Activated CD4-positive, alpha-beta T cell treated with anti-CD3 and anti-CD28 coated beads, Interleukin-2, Interleukin-4, amounts not matched to agents 100 ng/mL and 50 ng/mL, durations not matched to agents 16 hours and 8 hours (primary cell): ENCODE measurements around the gene UBAC1.
"Not testable (repeated sequence)": the region's sequence is repeated elsewhere in the genome, so short reads cannot be mapped to it uniquely, and the experiment has no call there.

Experiments
- DNase-seq: peaks from one replicate; pipeline ENCODE4 v3.0.0-alpha.2; 2020; ENCODE audit warnings: low spot score

Gene UBAC1

DNA sequence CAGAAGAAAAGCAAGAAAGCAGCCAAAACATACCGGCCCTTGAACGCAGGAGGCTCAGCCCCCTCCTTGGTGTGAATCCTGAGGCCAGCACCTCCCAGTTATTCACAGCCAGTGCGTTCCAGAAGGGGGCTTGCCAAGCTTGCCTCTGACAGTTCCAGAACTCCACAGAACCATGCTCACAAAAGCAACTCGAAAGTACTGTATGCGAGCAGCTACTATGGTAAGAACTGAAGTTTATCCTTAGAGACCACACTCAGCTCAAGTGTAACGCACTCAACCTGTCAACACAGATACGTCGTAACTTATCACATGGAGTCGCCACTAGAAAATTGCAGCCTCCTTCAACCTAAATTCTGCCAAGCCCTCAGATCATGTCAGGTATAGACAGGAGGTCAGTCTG, 1.4 kb downstream of the UBAC1 start:
- DNase-seq, result no peak

DNA sequence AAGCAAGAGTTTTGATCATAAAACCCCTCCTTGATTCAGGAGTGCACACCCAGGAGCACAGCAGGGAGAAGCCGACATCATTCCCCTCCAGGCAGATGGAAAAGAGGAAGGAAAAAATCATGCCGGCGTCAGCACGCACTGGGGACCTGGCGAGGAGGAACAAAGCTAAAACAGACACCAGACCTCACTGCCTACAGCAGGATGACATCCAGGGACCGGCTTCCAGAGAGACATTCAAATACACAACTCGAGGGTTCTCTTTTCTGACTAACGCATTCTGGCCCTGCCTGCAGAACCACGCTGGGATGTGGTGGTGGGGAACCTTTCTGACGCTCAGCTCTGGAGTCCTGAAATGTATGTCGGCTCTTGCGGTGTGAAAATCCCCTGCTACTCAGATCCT, 2.7 kb downstream of the UBAC1 start:
- DNase-seq, result no peak

DNA sequence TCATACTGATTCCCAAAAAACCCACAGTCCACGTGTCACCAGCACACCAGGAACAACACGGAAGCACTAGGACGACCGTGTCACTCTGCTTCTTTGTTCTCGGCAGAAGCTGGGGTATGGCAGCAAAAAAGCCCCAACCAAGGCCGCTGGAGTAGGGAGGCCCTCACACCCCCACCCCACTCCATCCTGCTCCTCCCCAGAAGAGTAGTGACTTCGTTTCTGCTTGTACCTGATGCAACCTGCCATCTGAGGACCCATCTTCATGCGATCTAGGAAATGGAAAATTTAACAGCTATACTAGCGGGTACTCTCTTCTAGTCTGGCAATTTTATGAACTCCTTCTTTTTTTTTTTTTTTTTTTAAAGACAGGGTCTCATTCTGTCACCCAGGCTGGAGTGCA, 3.7 kb downstream of the UBAC1 start:
- no peak for DNase-seq

DNA sequence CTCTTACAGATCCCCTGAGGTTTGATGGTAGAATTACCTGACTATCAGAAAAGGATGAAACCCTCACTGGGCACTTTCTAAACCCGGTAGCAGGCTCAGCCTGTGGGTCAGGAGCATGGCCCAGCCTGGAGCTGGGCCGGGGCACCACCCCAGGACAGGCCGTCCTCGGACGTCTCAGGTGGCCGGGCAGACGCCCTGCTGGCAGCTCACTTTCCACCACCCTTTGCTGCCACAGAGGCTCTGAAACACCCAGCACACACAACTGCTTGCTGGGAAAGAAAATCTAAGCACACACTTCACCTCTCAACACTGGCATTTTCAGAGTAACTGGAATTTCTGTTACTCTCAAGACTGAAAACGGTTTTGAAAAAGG, 4.4 kb downstream of the UBAC1 start:
- DNase-seq, result no peak

DNA sequence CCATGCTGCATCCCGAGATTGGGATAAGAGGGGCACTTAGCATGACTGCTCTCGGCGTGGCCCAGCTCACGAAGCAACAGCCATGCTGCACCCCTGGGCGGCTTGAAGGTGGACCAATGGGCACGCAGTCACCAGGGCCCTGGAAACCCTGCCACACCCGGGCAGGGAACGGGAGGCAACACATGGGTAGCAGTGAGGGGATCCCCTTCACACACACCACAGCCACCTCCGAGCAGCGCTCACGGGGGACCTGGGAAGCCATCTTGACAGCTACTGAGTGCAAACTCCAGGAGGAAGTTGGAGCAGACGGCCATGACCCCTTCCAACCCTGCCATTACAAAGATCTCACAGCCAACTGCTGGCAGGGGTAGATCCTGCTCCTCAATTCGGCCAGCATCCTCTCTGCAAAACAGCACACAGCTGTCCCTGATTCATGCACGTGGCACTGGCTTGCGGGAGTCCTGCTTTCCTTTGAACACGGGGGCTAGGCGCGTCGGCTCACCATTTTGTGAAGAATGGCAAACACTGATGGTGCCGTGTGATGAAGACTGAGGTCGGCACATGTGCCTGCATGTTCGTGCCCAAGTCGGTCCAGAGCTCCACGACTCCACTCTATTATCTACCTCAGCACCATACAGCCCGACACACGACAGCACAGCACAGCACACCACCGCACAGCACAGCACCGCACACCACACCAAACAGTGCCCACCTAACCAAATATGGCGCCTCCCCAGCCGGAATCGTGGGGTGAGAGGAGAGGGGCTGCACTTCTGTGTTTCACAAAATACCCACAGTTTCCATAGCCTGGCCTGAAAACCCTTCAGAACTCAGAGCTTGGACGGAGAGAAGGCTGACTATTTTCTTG, 5.0 kb downstream of the UBAC1 start:
- DNase-seq, result no peak

DNA sequence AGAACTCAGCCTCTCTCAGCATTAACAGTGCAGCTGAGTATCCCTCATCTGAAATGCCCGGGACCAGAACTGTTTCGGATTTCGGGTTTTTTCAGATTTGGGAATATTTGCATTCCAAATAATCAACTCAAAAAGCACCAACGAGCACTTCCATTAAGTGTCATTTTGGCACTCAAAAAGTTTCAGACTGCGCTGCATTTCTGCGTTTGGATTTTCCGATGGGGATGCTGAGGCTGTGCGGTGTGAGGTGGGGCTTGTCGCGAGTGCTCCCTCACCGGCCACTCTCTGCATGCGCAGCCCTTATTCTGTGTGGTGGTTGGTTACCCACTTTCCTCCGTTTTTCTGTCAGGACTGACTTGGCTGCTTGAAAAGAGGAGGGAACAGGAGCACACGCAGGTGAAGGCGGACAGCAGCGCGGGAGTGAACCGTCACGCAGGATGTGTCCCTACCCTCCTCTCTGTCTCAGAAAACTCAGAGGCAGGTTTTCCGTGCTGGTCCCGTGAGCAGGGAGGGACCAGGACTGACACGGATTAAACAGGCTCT, 8.4 kb downstream of the UBAC1 start:
- no peak for DNase-seq

DNA sequence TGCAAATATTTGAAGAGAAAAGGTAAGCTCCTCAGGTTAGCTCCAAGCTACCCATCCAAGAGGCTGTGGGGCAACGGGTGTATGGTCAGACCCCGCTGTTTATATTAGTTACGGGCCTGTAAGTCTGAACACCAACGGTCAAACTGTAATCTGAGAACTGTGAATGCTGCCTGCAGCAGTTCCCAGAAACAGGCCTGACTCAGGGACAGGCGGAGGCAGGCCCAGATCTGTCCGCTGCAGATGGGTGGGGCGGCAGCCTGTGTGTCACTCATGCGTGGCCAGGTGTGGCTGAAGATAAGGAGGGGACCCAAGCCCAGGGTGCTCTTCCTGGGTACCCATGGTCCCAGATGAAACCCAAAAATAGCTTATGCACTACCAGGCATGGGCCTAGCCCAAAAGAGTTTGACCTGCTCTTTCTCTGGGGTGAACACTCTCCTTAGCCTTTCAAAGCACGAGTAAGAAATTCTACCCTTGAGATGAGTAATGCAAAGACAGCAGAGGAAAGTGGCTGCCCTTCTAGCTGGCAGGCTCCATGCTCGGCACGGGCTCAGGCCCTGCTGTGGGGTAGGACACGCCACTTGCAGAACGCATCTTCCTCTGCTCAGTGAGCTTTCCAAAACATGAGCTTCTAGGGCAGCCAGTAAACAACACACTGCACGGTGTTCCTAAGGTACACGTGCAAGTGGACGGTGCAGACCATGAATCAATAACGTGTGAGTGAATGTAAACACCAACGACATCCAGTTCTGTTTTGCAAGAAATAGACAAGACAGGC, 9.1 kb downstream of the UBAC1 start:
- no peak for DNase-seq

DNA sequence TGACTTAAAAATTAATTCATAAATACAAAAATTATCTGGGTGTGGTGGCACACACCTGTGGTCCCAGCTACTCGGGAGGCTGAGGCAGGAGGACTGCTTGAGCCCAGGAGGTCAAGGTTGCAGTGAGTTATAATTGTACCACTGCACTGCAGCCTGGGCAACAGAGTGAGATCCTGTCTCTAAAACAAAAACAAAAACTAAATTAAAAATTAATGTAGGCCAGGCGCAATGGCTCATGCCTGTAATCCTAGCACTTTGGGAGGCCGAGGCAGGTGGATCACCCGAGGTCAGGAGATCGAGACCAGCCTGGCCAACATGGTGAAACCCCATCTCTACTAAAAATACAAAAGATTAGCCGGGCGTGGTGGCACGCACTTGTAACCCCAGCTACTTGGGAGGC, 9.9 kb downstream of the UBAC1 start:
- DNase-seq, result not testable (repeated sequence)

DNA sequence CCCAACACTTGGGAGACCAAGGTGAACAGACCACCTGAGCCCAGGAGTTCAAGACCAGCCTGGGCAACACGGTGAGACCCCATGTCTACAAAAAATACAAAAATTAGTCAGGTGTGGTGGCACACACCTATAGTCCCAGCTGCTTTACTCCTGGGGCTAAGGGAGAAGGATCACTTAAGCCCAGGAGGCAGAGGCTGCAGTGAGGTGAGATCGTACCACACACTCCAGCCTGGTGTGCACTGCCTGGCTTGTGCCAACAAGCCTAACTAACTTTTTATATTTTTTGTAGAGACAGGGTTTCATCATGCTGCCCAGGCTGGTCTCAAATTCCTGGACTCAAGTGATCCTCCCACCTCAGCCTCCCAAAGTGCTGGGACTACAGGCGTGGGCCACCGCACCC, 10.3 kb downstream of the UBAC1 start:
- DNase-seq, result not testable (repeated sequence)

DNA sequence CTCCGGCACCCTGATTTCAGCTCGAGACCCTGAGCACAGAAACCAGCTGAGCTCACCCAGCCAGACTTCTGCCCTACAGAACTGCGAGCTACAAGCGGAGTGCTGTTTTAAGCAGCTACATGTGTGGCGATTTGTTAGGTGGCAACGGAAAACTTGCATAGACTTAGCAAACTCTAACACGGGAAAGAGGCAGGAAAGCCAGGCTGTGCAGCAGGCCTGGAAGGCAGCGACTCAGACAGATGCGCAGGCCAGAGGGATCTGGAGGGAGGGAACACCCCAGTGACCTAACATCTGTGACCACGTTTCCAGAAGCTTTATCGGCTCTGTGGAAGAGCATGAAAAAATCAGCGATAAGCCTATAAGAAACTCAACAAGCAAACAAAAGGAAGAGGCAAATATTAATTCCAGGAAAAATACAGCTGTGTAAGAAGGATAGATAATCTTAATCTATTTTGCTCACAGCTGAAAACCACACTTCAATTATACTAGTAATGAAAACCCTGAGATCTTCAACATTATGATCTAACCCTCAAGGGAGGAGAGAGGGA, 11.0 kb downstream of the UBAC1 start:
- no peak for DNase-seq

DNA sequence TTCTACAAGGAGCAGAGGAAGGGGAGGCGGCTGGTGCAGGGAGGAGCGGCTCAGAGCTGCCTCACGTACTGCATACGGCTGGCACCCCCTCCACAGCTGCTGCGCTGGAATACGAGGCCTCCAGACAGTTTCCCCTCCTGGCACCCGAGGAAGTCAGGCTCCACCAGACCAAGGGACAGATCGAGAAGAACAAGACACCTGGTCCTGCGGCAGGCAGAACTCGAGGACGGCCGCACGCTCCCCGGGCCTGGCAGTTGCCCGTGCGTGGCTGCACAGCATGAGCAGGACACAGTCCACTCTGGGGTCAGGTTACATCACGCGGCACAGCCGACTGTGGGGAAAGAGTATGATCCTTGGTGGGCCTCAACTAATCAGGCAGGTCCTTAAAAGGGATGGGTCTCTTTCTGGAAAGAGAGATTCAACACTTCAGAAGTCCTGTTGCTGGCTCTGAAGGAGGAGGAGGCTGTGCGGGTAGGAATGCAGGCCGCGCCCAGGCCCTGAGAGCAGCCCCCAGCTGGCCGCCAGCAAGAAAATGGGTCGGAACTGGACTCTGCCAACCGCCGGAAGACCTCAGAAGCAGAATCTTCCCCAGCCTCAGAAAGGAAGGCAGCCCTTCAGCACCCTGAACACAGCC, 11.6 kb downstream of the UBAC1 start:
- no peak for DNase-seq

DNA sequence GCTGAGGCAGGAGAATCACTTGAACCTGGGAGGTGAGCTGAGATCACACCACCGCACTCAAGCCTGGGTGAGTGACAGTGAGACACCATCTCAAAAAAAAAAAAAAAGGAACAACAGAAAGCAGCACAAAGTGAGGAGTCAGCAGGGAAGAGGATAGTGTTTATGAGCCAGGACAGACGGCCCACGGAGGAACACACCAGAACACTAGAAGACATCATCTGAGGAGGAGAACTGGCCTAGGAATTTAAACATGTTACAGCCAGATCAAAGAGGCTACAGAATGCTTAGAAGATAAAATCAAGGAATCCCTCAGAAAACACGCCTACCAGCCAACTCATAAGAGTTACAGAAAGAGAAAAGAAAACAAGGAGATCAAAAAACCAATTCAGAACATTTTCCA, 12.2 kb downstream of the UBAC1 start:
- no peak for DNase-seq

DNA sequence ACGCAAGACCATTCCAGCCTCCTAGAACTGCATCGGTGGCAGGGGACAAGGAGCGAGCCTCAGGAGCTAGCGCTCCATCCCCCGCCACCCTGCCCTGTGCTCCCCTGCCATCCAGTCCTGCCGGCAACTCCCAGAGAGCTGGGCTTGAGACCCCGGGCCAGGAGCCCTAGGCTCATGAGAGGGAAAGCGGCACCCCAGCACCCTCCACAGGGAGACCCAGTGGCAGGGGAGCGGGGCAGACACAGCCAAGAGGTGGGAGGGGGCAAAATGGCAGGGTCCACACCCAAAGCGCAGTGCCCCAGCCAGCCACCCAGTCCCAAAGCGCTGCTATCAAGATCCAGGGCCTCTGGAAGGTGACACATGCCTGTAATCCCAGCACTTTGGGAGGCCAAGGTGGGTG, 12.7 kb downstream of the UBAC1 start:
- no peak for DNase-seq

DNA sequence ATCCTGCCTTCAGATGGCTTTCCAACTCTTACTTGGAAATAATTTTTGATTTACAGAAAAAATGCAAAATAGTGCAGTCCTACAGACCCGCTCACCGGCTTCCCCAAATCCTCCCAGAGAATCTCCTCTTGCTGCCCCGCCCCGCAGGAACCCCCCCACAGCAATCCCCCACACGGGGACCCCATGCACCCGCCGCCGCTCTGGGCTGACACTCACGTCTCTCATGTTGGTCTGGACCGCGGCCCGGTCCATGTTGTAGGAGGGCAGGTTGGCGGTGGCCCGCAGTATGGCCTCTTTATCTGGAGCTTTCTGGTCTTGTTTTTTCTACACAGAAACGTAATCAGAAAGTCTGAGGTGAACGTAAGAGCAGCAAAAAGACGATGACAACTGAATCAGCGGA, 13.6 kb downstream of the UBAC1 start:
- DNase-seq, result no peak

DNA sequence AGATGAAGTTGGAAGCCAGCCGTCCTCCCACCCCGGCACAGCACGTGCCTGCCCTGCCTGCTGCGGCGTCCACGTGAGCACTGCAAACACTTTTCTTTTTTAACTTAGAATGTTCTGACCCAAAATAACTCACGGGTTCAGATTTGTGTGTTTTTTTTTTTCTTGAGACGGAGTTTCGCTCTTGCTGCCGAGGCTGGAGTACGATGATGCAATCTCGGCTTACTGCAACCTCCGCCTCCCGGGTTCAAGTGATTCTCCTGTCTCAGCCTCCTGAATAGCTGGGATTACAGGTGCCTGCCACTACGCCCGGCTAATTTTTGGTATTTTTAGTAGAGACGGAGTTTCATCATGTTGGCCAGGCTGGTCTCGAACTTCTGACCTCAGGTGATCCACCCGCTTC, 14.1 kb downstream of the UBAC1 start:
- not testable (repeated sequence) for DNase-seq

DNA sequence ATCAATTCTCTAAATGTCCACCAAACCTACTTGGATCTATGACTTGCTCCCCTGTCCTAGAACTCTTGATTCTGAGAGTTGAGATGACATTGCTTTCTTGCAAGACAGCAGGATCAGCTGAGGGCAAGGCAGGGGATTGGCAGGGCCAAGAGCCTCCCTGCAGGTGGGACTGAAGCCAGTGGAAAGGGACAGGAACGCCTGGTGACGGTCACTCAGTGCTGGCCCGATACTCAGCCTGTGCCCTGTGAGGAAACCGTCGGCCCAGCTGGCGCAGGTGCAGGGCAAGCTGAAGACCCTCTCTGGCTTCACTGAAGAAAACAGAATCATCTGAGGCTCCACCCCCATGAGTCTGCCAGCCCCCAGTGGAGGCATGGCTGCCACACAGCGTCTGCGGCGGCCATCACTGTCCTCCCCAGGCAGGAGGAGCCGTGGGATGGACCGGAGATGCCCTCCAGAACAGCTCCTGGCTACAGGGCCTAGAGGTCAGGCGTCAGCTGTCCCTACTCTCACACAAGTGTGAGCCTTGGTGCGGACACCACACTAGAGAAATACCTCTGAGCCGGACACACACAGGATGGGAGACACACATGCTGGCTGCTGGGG, 14.7 kb downstream of the UBAC1 start:
- DNase-seq, result no peak

DNA sequence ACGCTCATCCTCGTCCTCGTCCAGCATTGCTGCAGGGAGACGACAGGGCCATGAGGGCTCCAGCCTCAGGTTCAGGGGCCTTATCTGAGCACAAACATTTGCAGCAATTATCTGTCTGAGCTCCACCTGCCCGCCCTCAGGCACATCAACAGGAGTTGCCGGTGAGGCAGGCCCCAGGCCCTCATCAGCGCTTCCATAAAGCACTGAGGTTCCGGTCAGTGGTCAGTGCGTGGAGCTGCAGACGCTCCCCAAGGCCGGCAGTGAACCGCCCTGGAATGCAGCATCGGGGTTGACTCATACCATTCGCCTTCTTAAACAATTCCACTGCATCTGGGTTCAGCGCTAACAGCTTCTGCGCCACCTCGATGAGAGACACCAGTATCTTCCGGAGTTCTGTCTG, 15.2 kb downstream of the UBAC1 start:
- DNase-seq, result no peak

DNA sequence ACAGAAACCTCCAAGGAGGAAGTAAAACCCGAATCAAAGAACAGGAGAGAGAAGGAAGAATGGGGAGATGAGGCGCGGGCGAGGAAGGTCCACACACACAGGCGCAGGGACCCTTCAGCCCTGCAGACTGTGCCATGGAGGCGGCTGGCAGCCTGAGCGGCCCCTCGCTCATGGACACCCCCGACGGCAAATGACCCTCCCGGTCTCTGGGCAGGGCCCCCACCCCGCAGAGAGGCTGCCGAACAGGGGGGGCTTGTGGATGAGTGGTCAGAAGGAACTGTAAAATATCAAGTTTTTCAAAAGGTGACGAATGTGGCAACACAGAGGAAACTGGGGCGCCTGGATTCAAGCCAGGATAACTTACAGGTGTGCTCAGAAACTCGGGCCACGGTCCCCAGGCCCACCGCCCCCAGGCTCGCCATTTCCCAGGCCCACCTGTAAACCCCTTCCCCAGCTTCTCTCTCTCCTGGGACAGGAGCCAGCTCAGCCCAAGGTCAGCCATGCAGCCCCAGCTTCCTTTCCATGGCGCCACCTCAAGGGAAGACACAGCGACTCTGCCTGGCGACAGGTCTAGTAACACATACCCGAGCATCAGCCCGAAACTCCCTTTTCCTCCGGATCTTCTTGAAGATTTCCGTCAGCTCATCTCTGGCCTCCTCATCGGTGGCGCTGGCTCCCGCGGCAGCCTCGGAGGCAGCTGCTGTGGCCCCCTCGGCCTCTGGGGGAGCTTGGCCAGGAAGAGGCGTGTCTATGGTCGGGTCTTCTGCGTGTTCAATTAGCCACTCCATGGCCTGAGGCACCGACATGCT, 16.5 kb downstream of the UBAC1 start:
- DNase-seq, result no peak

DNA sequence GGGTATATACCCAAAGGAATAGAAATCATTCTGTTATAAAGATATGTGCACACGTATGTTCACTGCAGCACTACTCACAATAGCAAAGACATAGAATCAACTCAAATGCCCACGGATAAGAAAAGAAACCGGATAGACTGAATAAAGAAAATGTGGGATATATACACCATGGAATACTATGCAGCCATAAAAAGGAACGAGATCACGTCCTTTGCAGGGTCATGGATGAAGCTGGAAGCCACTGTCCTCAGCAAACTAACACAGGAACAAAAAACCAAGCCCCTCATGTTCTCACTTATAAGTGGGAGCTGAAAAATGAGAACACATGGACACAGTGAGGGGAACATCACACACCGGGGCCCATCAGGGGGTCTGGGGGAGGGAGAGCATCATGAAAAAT, 17.6 kb downstream of the UBAC1 start:
- not testable (repeated sequence) for DNase-seq

DNA sequence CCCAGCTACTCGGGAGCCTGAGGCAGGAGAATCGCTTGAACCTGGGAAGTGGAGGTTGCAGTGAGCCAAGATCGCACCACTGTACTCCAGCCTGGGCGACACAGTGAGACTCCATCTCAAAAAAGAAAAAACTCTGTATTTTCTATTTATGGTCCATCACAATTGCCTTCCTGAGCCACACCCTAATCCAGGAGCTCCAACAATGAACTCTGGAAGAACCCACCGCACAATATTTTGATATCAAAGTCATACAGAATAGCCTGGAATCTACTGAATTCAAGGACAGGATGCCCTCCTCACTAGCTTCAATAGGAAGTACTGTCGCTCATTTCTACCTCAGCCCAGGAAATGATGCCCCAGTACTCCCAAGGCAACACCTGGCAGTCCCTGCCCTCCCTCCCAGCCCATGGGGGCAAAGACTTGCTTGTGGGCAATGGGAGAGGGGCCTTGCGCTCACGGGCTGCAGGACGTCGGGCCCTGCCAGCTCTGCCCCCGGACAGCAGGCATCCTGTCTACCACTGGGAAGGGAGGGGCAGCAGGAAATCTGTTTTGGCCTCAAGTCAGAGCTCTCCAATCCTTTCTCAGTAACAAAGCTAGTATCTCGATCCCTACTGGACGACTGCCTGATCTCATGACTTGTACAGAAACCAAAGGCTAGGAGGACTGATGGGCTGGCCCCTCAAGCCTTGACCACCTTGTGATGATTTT, 19.7 kb downstream of the UBAC1 start:
- no peak for DNase-seq
